ENCODE results near the gene SLC38A10.

Gene SLC38A10

GRCh38 chr17:81235822-81236740 lies 59.0 kb downstream of the SLC38A10 start:
- Histone ChIP-seq H3K36me3 (ENCODE audit: control insufficient read depth in 1 of 2, insufficient read depth in 2 of 2, low read depth in 1 of 2, low read length in 2 of 2) (peaks cover 13 to 66% of the 10 kb centered on the region in 2 experiments), H4K8ac (ENCODE audit: low read length) (no peak overlapping the region), H2BK12ac (ENCODE audit: low read length in 2 of 2) (no peak overlapping the region), H3K4me3 (ENCODE audit: insufficient read depth in 1 of 2, low read depth in 1 of 2, low read length in 2 of 2) (no peak overlapping the region), H2BK15ac (ENCODE audit: low read depth, poor library complexity, severe bottlenecking) (no peak overlapping the region), H2AFZ (ENCODE audit: low read depth, low read length) (no peak overlapping the region), H4K91ac (ENCODE audit: low read length) (no peak overlapping the region), H2BK120ac (ENCODE audit: low read depth, low read length) (no peak overlapping the region), H3K79me1 (replicated peaks; ENCODE audit: low read length, poor library complexity, severe bottlenecking) (peaks cover 69% of the 10 kb centered on the region), H3K27me3 (ENCODE audit: control insufficient read depth in 1 of 2, insufficient read depth in 1 of 2, low read length in 2 of 2) (no peaks in the 10 kb centered on the region), H2BK5ac (ENCODE audit: low read depth, low read length, poor library complexity, severe bottlenecking) (no peak overlapping the region), H3K14ac (ENCODE audit: low read length in 2 of 2) (no peak overlapping the region), H3K27ac (ENCODE audit: low read length, poor library complexity, severe bottlenecking) (no peak overlapping the region), H3K4me2 (ENCODE audit: low read length, poor library complexity, severe bottlenecking) (no peak overlapping the region), H3K9ac (ENCODE audit: low read length) (no peak overlapping the region), H3K9me3 (ENCODE audit: control insufficient read depth, low read length) (no peaks in the 10 kb centered on the region), H3K23ac (ENCODE audit: low read length in 2 of 2) (peak overlapping the region in 1 of 2 experiments; percentile 11), H3K18ac (ENCODE audit: low read depth in 1 of 2, low read length in 2 of 2) (no peak overlapping the region), H3K4me1 (ENCODE audit: control insufficient read depth, insufficient read depth, low read depth, low read length) (peaks cover 39% of the 10 kb centered on the region), H2AK5ac (ENCODE audit: low read length, severe bottlenecking) (no peak overlapping the region), H3K4ac (ENCODE audit: low read depth in 1 of 2, low read length in 2 of 2) (no peak overlapping the region)
- no peak for DNase-seq
- WGBS = 92% methylated on average over 28 of the region's 32 CpGs

GRCh38 chr17:81234940-81235821 lies 59.9 kb downstream of the SLC38A10 start:
- Histone ChIP-seq H2BK5ac (ENCODE audit: low read depth, low read length, poor library complexity, severe bottlenecking) (no peak overlapping the region), H3K4me2 (ENCODE audit: low read length, poor library complexity, severe bottlenecking) (no peak overlapping the region), H3K4me1 (ENCODE audit: control insufficient read depth, insufficient read depth, low read depth, low read length) (peaks cover 33% of the 10 kb centered on the region), H2BK15ac (ENCODE audit: low read depth, poor library complexity, severe bottlenecking) (no peak overlapping the region), H2BK120ac (ENCODE audit: low read depth, low read length) (no peak overlapping the region), H3K4ac (ENCODE audit: low read depth in 1 of 2, low read length in 2 of 2) (no peak overlapping the region), H2AFZ (ENCODE audit: low read depth, low read length) (no peak overlapping the region), H3K36me3 (ENCODE audit: control insufficient read depth in 1 of 2, insufficient read depth in 2 of 2, low read depth in 1 of 2, low read length in 2 of 2) (peaks cover 17 to 70% of the 10 kb centered on the region in 2 experiments), H3K23ac (ENCODE audit: low read length in 2 of 2) (peak overlapping the region in 1 of 2 experiments; percentile 27), H2BK12ac (ENCODE audit: low read length in 2 of 2) (no peak overlapping the region), H3K27me3 (ENCODE audit: control insufficient read depth in 1 of 2, insufficient read depth in 1 of 2, low read length in 2 of 2) (no peaks in the 10 kb centered on the region), H3K79me1 (replicated peaks; ENCODE audit: low read length, poor library complexity, severe bottlenecking) (peaks cover 63% of the 10 kb centered on the region), H3K4me3 (ENCODE audit: insufficient read depth in 1 of 2, low read depth in 1 of 2, low read length in 2 of 2) (no peak overlapping the region), H3K9me3 (ENCODE audit: control insufficient read depth, low read length) (no peaks in the 10 kb centered on the region), H3K18ac (ENCODE audit: low read depth in 1 of 2, low read length in 2 of 2) (no peak overlapping the region), H2AK5ac (ENCODE audit: low read length, severe bottlenecking) (no peak overlapping the region), H3K9ac (ENCODE audit: low read length) (no peak overlapping the region), H3K14ac (ENCODE audit: low read length in 2 of 2) (peak overlapping the region in 1 of 2 experiments; percentile 19), H3K27ac (ENCODE audit: low read length, poor library complexity, severe bottlenecking) (no peak overlapping the region), H4K8ac (ENCODE audit: low read length) (no peak overlapping the region), H4K91ac (ENCODE audit: low read length) (no peak overlapping the region)
- WGBS = 73% methylated on average over 26 of the region's 26 CpGs
- no peak for DNase-seq

- Histone ChIP-seq H3K79me1 (replicated peaks; ENCODE audit: low read length, poor library complexity, severe bottlenecking) (peaks cover 57% of the 10 kb centered on the region), H2BK12ac (ENCODE audit: low read length in 2 of 2) (no peak overlapping the region), H3K4me1 (ENCODE audit: control insufficient read depth, insufficient read depth, low read depth, low read length) (peaks cover 28% of the 10 kb centered on the region), H4K91ac (ENCODE audit: low read length) (no peak overlapping the region), H4K8ac (ENCODE audit: low read length) (no peak overlapping the region), H3K23ac (ENCODE audit: low read length in 2 of 2) (peak overlapping the region in 1 of 2 experiments; percentile 34), H3K4me3 (ENCODE audit: insufficient read depth in 1 of 2, low read depth in 1 of 2, low read length in 2 of 2) (no peak overlapping the region), H3K27me3 (ENCODE audit: control insufficient read depth in 1 of 2, insufficient read depth in 1 of 2, low read length in 2 of 2) (no peaks in the 10 kb centered on the region), H2BK15ac (ENCODE audit: low read depth, poor library complexity, severe bottlenecking) (no peak overlapping the region), H3K4me2 (ENCODE audit: low read length, poor library complexity, severe bottlenecking) (no peak overlapping the region), H2AFZ (ENCODE audit: low read depth, low read length) (no peak overlapping the region), H2BK120ac (ENCODE audit: low read depth, low read length) (no peak overlapping the region), H3K9me3 (ENCODE audit: control insufficient read depth, low read length) (no peaks in the 10 kb centered on the region), H2BK5ac (ENCODE audit: low read depth, low read length, poor library complexity, severe bottlenecking) (no peak overlapping the region), H3K27ac (ENCODE audit: low read length, poor library complexity, severe bottlenecking) (no peak overlapping the region), H3K14ac (ENCODE audit: low read length in 2 of 2) (no peak overlapping the region), H2AK5ac (ENCODE audit: low read length, severe bottlenecking) (no peak overlapping the region), H3K18ac (ENCODE audit: low read depth in 1 of 2, low read length in 2 of 2) (no peak overlapping the region), H3K36me3 (ENCODE audit: control insufficient read depth in 1 of 2, insufficient read depth in 2 of 2, low read depth in 1 of 2, low read length in 2 of 2) (peaks cover 24 to 77% of the 10 kb centered on the region in 2 experiments), H3K4ac (ENCODE audit: low read depth in 1 of 2, low read length in 2 of 2) (no peak overlapping the region), H3K9ac (ENCODE audit: low read length) (no peak overlapping the region)
- 97% methylated on average over 13 of the region's 13 CpGs for WGBS
- DNase-seq = no peak
These were observed 60.6 kb downstream of the SLC38A10 start for GRCh38 chr17:81234506-81234855.
